NCI-H82 treated with DMSO at 0.1 percent for 48 hours (cell line): Measurements from ENCODE around the gene HOMEZ.
"Not testable (repeated sequence)": the region's sequence is repeated elsewhere in the genome, so short reads cannot be mapped to it uniquely, and the experiment has no call there.

ENCODE experiments used
- DNase-seq: peaks from one replicate; lab custom pipeline; 2025; ENCODE audit not compliant: unreplicated experiment; lab: John Stamatoyannopoulos, UW

Gene HOMEZ, protein sequence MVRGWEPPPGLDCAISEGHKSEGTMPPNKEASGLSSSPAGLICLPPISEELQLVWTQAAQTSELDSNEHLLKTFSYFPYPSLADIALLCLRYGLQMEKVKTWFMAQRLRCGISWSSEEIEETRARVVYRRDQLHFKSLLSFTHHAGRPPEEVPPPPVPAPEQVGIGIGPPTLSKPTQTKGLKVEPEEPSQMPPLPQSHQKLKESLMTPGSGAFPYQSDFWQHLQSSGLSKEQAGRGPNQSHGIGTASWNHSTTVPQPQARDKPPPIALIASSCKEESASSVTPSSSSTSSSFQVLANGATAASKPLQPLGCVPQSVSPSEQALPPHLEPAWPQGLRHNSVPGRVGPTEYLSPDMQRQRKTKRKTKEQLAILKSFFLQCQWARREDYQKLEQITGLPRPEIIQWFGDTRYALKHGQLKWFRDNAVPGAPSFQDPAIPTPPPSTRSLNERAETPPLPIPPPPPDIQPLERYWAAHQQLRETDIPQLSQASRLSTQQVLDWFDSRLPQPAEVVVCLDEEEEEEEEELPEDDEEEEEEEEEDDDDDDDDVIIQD

GRCh38 chr14:23286020-23286901, at the start of gene HOMEZ:
Gene HOMEZ, minus strand, starts transcription at chr14:23286132. Its CDS starts 180 bp downstream, at chr14:23285952.
- peak; percentile 100 for DNase-seq

GRCh38 chr14:23335623-23336022, 49.7 kb upstream of the HOMEZ start:
- DNase-seq: no peak

- DNase-seq: peak; percentile 98
Measured at GRCh38 chr14:23327947-23328744, 42.2 kb upstream of the HOMEZ start.

DNA sequence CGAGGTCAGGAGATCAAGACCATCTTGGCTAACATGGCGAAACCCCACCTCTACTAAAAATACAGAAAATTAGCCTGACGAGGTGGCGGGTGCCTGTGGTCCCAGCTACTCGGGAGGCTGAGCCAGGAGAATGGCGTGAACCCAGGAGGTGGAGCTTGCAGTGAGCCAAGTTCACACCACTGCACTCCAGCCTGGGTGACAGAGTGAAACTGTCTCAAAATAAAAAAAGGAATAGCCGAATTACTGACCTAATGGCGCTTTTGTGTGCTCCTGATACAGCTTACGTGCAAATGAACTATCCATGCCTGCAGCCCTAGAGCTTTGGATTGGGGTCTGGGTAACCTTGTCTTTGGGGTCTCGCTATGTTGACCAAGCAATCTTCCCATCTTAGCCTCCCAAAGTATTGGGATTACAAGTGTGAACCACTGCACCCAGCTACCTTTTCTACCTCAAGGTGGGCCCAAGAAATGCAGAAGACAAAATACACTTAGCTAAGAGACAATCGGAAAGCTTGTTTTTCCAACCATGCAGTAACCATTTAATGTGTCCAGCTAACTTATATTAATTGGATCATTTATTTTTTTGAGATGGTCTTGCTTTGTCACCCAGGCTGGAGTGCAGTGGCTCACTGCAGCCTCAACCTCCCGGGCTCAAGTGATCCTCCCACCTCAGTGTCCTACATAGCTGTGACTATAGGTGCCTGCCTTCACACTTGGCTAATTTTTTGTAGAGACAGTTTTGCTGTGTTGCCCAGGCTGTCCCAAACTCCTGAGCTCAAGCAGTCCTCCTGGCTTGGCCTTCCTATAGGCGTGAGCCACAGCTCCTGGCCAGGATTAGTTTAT, 40.8 kb upstream of the HOMEZ start:
- no peak for DNase-seq

- DNase-seq: not testable (repeated sequence)
Measured at GRCh38 chr14:23325746-23326145, 39.8 kb upstream of the HOMEZ start.

GRCh38 chr14:23324993-23325392, 39.1 kb upstream of the HOMEZ start:
- no peak for DNase-seq

GRCh38 chr14:23324455-23324846, 38.5 kb upstream of the HOMEZ start:
- DNase-seq: no peak

DNA sequence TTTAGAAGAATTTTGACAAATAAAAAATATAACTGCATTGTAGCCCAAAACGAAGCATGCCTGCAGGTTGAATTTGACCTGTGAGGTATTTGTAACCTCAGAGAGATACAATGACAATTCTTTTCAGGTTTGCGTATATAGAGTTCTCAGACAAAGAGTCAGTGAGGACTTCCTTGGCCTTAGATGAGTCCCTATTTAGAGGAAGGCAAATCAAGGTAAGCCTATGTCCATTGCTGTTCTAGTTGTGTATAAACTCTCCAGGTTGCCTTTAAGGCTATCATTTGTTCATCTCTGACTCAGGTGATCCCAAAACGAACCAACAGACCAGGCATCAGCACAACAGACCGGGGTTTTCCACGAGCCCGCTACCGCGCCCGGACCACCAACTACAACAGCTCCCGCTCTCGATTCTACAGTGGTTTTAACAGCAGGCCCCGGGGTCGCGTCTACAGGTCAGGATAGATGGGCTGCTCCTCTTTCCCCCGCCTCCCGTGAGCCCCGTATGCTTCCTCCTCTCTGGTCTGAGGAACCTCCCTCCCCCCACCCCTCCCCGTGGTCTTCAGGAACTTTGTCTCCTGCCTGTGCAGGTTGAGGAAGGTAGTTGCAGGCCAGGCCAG, 38.0 kb upstream of the HOMEZ start:
- DNase-seq: no peak

- DNase-seq: no peak
Measured at GRCh38 chr14:23322568-23323517, 36.9 kb upstream of the HOMEZ start.

DNA sequence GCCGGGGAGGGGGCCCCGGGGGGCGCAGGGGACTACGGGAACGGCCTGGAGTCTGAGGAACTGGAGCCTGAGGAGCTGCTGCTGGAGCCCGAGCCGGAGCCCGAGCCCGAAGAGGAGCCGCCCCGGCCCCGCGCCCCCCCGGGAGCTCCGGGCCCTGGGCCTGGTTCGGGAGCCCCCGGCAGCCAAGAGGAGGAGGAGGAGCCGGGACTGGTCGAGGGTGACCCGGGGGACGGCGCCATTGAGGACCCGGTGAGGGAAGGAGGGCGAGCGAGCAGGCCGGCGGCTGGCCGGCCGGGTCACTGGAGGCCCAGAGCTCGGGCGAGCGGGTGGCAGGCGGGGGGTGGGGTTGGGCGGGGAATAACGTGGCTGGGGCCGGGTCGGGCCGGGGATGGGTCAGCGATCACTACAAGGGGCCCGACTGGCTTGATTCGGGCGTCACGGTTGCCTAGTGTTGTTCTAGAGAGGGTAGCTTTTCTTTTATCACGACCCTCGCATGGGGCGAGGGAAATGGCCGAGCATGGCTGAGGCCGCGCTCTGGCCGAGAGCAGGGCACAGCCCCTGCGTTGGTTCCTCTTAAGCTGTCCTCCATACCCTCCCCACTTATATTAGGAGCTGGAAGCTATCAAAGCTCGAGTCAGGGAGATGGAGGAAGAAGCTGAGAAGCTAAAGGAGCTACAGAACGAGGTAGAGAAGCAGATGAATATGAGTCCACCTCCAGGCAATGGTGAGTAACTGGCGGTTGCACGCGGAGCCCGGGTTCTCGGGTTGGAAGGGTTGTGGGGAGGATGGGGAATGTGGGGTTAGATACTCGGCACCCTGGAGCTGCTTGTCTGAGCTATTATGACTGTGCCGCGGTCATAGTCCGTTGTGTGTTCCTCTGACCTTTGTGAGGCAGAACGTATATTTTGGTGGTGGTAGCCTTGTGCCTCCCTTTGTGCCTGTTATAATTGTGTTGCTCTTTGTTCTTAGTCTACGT, 35.9 kb upstream of the HOMEZ start:
- DNase-seq: peak; percentile 65

- DNase-seq: peak; percentile 100
Measured at GRCh38 chr14:23320584-23321571, 34.9 kb upstream of the HOMEZ start, which contains the start of gene PABPN1. Gene PABPN1, plus strand, starts transcription at chr14:23321457. Its CDS starts 13 bp downstream, at chr14:23321470.

GRCh38 chr14:23319746-23320583, 34.0 kb upstream of the HOMEZ start:
- no peak for DNase-seq

DNA sequence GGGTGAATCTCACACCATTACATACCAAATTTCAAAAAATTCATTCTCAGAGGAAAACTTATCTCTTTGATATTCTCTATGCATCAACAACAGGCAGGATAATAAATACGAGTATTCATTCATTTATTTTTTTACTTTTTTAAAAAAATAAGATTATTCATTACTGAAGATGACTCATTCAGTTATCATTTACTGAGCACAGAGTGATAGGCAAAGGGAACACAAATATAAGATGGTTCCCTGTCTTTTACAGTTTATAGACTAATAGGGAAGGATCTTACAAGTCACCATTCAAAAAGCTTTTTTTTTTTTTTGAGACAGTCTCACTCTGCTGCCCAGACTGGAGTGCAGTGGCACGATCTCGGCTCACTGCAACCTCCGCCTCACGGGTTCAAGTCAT, 30.4 kb upstream of the HOMEZ start:
- DNase-seq: no peak

- no peak for DNase-seq
Measured at GRCh38 chr14:23310546-23310945, 24.6 kb upstream of the HOMEZ start.
